GM23338 (cell line): Measurements from ENCODE around the gene ZNF782. TPM values are rescaled to one million over a fixed set of nuclear protein-coding genes. Genes with fewer than 3 reads are reported as not detected.

Source experiments
- ATAC-seq: fragments of 200-7000 bp; cut with Tn5 transposase; 3 replicates; pipeline ENCODE4 v1.9.1; 2020
- DNase-seq: peaks from one replicate; pipeline ENCODE4 v3.0.0-alpha.2; 2015; ENCODE audit warnings: low spot score
- H2AFZ ChIP-seq: fragments of 200-600 bp; sonication (generic); 2 replicates; pipeline ENCODE4 v1.8.0; 2016; ENCODE audit warnings: antibody characterized with exemption, mild to moderate bottlenecking, moderate library complexity
- H3F3A ChIP-seq: fragments of 200-600 bp; sonication (generic); replicated peaks from 2 replicates; pipeline ENCODE4 v1.8.0; 2017; ENCODE audit warnings: antibody characterized with exemption, mixed run types, low read depth
- H3K27ac ChIP-seq: fragments of 200-600 bp; sonication (generic); 2 replicates; pipeline ENCODE4 v1.6.1; 2016; ENCODE audit warnings: low read depth
- H3K27me3 ChIP-seq: fragments of 200-600 bp; sonication (generic); 2 replicates; pipeline ENCODE4 v1.8.0; 2016; ENCODE audit warnings: mild to moderate bottlenecking, mixed run types, moderate library complexity; ENCODE audit not compliant: insufficient read depth
- H3K36me3 ChIP-seq: fragments of 200-600 bp; sonication (generic); 2 replicates; pipeline ENCODE4 v1.8.0; 2016; ENCODE audit warnings: mild to moderate bottlenecking; ENCODE audit not compliant: insufficient read depth
- H3K4me1 ChIP-seq: fragments of 200-600 bp; sonication (generic); 2 replicates; pipeline ENCODE4 v1.8.0; 2016; ENCODE audit warnings: mild to moderate bottlenecking, moderate library complexity; ENCODE audit not compliant: insufficient read depth
- H3K4me2 ChIP-seq: fragments of 200-600 bp; sonication (generic); 2 replicates; pipeline ENCODE4 v1.7.1; 2017; ENCODE audit warnings: mixed run types
- H3K4me3 ChIP-seq: fragments of 200-600 bp; sonication (generic); 2 replicates; pipeline ENCODE4 v1.6.1; 2016; ENCODE audit warnings: mixed run types
- H3K79me2 ChIP-seq: fragments of 200-600 bp; sonication (generic); replicated peaks from 2 replicates; pipeline ENCODE4 v1.8.0; 2017; ENCODE audit warnings: mild to moderate bottlenecking; ENCODE audit not compliant: insufficient read depth
- H3K9me2 ChIP-seq: fragments of 200-600 bp; sonication (generic); 2 replicates; pipeline ENCODE4 v1.8.0; 2017; ENCODE audit not compliant: insufficient read depth
- H4K20me1 ChIP-seq: fragments of 200-600 bp; sonication (generic); replicated peaks from 2 replicates; pipeline ENCODE4 v1.8.0; 2017; ENCODE audit warnings: mild to moderate bottlenecking; ENCODE audit not compliant: insufficient read depth
- H3K27ac Mint-ChIP-seq: 2 replicates; pipeline ENCODE4 v1.8.0; 2020; ENCODE audit warnings: inconsistent platforms, mild to moderate bottlenecking, moderate library complexity, mixed read lengths
- H3K27me3 Mint-ChIP-seq: 3 replicates; pipeline ENCODE4 v1.8.0; 2022; ENCODE audit warnings: low read depth, mild to moderate bottlenecking, moderate library complexity, mixed read lengths, inconsistent platforms; ENCODE audit not compliant: insufficient read depth, poor library complexity
- H3K36me3 Mint-ChIP-seq: 3 replicates; pipeline ENCODE4 v1.8.0; 2021; ENCODE audit warnings: low read depth, mild to moderate bottlenecking, inconsistent platforms, moderate library complexity, mixed read lengths
- H3K4me1 Mint-ChIP-seq: 3 replicates; pipeline ENCODE4 v1.8.0; 2020; ENCODE audit warnings: mild to moderate bottlenecking, inconsistent platforms, mixed read lengths
- H3K4me3 Mint-ChIP-seq: 3 replicates; pipeline ENCODE4 v1.8.0; 2021; ENCODE audit warnings: moderate library complexity, mild to moderate bottlenecking, inconsistent platforms, mixed read lengths
- H3K9me3 Mint-ChIP-seq: 3 replicates; pipeline ENCODE4 v1.8.0; 2020; ENCODE audit warnings: moderate library complexity, mild to moderate bottlenecking, inconsistent platforms, mixed read lengths
- CREB1 ChIP-seq: fragments of 250-450 bp; sonication (Bioruptor Pico); IDR thresholded peaks from 2 replicates; pipeline ENCODE4 v1.5.0; 2020; ENCODE audit warnings: low read depth, mild to moderate bottlenecking, moderate library complexity
- EZH2 ChIP-seq: fragments of 200-600 bp; sonication (generic); IDR thresholded peaks from one replicate; pipeline ENCODE4 v1.8.0; 2017; ENCODE audit warnings: antibody characterized with exemption, mild to moderate bottlenecking, low read depth; ENCODE audit not compliant: unreplicated experiment
- JUNB ChIP-seq: IDR thresholded peaks from one replicate; pipeline ENCODE4 v1.6.1; 2016; ENCODE audit warnings: antibody characterized with exemption; ENCODE audit not compliant: unreplicated experiment
- NANOG ChIP-seq: IDR thresholded peaks from 2 replicates; pipeline ENCODE4 v1.6.1; 2016; ENCODE audit warnings: antibody characterized with exemption, borderline replicate concordance
- POLR2AphosphoS5 ChIP-seq: IDR thresholded peaks from 2 replicates; pipeline ENCODE4 v1.6.1; 2016; ENCODE audit warnings: antibody characterized with exemption, low read depth
- STAT1 ChIP-seq: IDR thresholded peaks from one replicate; pipeline ENCODE4 v1.6.1; 2016; ENCODE audit warnings: antibody characterized with exemption; ENCODE audit not compliant: unreplicated experiment
- ZNF114 ChIP-seq: fragments of 250-450 bp; sonication (Bioruptor Pico); IDR thresholded peaks from 2 replicates; pipeline ENCODE4 v1.5.0; 2020; ENCODE audit warnings: mild to moderate bottlenecking, moderate library complexity
- ZNF331 ChIP-seq: fragments of 250-450 bp; sonication (Bioruptor Pico); IDR thresholded peaks from 2 replicates; pipeline ENCODE4 v1.5.0; 2020; ENCODE audit warnings: low read depth, mild to moderate bottlenecking, moderate library complexity
- polyA plus RNA-seq: library from polyadenylated mRNA; unstranded; fragments of >200 nt; fragmentation: Nextera tagmentation; extraction: Ambion mirVana; gene quantifications from 2 replicates; pipeline ENCODE4 v1.2.1, GENCODE V29; 2016
- total RNA-seq: library from RNA; depleted of rRNA; stranded (reverse); fragments of >200 nt; shearing (Covaris generic); gene quantifications from 2 replicates; pipeline ENCODE4 v1.2.3, GENCODE V29; 2014
- TF ChIP-seq, protein P1 (sequence below): IDR thresholded peaks from 2 replicates; pipeline ENCODE4 v1.6.1; 2016; ENCODE audit warnings: antibody characterized with exemption
- TF ChIP-seq, protein P2 (sequence below), 2 experiments: fragments of 200-600 bp in 1 of 2; sonication (generic) in 1 of 2; conservative IDR thresholded peaks; 2 replicates each; pipeline versions ENCODE4 v1.5.1 to v1.6.1; 2016 to 2017; ENCODE audit warnings: antibody characterized with exemption in 2 of 2, low read depth in 2 of 2, mild to moderate bottlenecking in 2 of 2, moderate library complexity in 1 of 2
- TF ChIP-seq, protein P3 (sequence below): fragments of 250-450 bp; sonication (Bioruptor Pico); IDR thresholded peaks from 2 replicates; pipeline ENCODE4 v1.5.0; 2020; ENCODE audit warnings: mild to moderate bottlenecking, moderate library complexity

ZNF782 gene
- total and polyA plus RNA-seq, 2 experiments from 2014 or later, result 2.1 to 5.0 TPM

DNA sequence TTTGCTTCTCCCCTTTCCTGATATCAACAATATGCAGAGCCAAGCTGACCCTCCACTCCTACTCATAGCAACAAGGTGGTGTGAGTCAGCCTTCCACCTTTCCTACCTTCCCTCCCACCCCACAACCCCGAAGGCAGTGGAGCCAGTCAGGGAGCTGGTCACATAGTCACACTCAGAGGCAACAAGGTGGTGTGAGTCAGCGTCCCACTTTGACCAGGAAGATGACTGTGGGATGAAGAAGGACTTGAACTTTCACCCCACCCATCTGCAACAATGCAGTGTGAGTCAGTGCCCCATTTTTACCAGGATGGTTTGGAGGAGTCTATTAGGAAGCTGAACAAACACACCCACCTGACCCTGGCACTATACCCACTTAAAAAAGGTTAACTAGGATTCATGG, 30.1 kb upstream of the ZNF782 start:
- ATAC-seq (peak; percentile 42), DNase-seq (no peak)
- Histone ChIP-seq H3K36me3 (no peaks in the 10 kb centered on the region), H3K9me2 (no peaks in the 10 kb centered on the region), H3K4me3 (no peak overlapping the region), H2AFZ (no peak overlapping the region), H3K79me2 (no peaks in the 10 kb centered on the region), H3K27me3 (peaks cover 16% of the 10 kb centered on the region; the same call in 1 of the 2 replicates), H3K4me1 (no peaks in the 10 kb centered on the region), H4K20me1 (no peaks in the 10 kb centered on the region), H3F3A (no peaks in the 10 kb centered on the region), H3K27ac (no peak overlapping the region), H3K4me2 (no peak overlapping the region)
- peaks cover 9% of the 10 kb centered on the region for H3K27me3 Mint-ChIP-seq
- H3K36me3 Mint-ChIP-seq, result no peaks in the 10 kb centered on the region
- H3K27ac Mint-ChIP-seq, result no peak overlapping the region
- no peak for TF ChIP-seq EZH2
- TF ChIP-seq, protein P1, sequence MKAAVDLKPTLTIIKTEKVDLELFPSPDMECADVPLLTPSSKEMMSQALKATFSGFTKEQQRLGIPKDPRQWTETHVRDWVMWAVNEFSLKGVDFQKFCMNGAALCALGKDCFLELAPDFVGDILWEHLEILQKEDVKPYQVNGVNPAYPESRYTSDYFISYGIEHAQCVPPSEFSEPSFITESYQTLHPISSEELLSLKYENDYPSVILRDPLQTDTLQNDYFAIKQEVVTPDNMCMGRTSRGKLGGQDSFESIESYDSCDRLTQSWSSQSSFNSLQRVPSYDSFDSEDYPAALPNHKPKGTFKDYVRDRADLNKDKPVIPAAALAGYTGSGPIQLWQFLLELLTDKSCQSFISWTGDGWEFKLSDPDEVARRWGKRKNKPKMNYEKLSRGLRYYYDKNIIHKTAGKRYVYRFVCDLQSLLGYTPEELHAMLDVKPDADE, result no peak
- no peak for TF ChIP-seq STAT1
- H3K9me3 Mint-ChIP-seq, result no peaks in the 10 kb centered on the region
- no peaks in the 10 kb centered on the region for H3K4me1 Mint-ChIP-seq
- no peak overlapping the region for H3K4me3 Mint-ChIP-seq

DNA sequence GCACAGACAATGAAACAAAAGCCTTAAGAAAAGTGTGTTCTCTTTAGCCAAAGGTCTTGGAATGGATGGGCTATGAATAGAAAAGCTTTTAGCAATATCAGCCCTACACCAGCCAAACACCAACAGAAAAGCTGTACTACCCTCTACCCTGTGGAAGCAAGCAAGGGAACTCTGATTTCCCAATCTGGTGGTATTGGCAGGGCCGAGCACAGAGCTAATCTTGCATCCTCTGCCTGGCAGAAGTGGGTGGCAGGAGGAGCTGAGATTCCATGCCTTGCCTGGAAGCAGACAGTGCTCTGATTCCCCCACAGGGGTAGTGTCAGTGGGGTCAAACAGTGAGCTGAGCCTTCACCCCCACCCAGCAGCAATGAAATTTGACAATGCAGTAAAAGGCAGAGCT, 29.6 kb upstream of the ZNF782 start:
- no peak overlapping the region for H3K4me3 ChIP-seq
- no peaks in the 10 kb centered on the region for H3K36me3 Mint-ChIP-seq
- no peaks in the 10 kb centered on the region for H3K36me3 ChIP-seq
- DNase-seq (no peak), ATAC-seq (no peak; the same call in 2 of the 3 replicates)
- H3K4me3 Mint-ChIP-seq, result no peak overlapping the region
- H3K9me3 Mint-ChIP-seq, result no peaks in the 10 kb centered on the region
- no peaks in the 10 kb centered on the region for H3K79me2 ChIP-seq
- peaks cover 21% of the 10 kb centered on the region for H3K27me3 ChIP-seq
- peaks cover 4% of the 10 kb centered on the region for H3K27me3 Mint-ChIP-seq
- H3F3A ChIP-seq, result no peaks in the 10 kb centered on the region
- H4K20me1 ChIP-seq, result no peaks in the 10 kb centered on the region
- no peak overlapping the region for H3K27ac ChIP-seq
- H3K9me2 ChIP-seq, result no peaks in the 10 kb centered on the region
- H3K27ac Mint-ChIP-seq, result no peak overlapping the region
- H3K4me2 ChIP-seq, result no peak overlapping the region
- H3K4me1 Mint-ChIP-seq, result no peaks in the 10 kb centered on the region
- no peak overlapping the region for H2AFZ ChIP-seq
- H3K4me1 ChIP-seq, result no peaks in the 10 kb centered on the region
- no peak for TF ChIP-seq CREB1 (CRISPR knock-in tag)
- TF ChIP-seq NANOG, result no peak
- TF ChIP-seq, protein P2, sequence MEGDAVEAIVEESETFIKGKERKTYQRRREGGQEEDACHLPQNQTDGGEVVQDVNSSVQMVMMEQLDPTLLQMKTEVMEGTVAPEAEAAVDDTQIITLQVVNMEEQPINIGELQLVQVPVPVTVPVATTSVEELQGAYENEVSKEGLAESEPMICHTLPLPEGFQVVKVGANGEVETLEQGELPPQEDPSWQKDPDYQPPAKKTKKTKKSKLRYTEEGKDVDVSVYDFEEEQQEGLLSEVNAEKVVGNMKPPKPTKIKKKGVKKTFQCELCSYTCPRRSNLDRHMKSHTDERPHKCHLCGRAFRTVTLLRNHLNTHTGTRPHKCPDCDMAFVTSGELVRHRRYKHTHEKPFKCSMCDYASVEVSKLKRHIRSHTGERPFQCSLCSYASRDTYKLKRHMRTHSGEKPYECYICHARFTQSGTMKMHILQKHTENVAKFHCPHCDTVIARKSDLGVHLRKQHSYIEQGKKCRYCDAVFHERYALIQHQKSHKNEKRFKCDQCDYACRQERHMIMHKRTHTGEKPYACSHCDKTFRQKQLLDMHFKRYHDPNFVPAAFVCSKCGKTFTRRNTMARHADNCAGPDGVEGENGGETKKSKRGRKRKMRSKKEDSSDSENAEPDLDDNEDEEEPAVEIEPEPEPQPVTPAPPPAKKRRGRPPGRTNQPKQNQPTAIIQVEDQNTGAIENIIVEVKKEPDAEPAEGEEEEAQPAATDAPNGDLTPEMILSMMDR (conservative IDR thresholded peaks at IDR 0.05; ENCODE audit: low read depth in 2 of 2), result no peak
- no peak for TF ChIP-seq JUNB
- no peak for TF ChIP-seq POLR2AphosphoS5
- TF ChIP-seq, protein P1, result no peak
- TF ChIP-seq ZNF114, result no peak
- TF ChIP-seq, protein P3, sequence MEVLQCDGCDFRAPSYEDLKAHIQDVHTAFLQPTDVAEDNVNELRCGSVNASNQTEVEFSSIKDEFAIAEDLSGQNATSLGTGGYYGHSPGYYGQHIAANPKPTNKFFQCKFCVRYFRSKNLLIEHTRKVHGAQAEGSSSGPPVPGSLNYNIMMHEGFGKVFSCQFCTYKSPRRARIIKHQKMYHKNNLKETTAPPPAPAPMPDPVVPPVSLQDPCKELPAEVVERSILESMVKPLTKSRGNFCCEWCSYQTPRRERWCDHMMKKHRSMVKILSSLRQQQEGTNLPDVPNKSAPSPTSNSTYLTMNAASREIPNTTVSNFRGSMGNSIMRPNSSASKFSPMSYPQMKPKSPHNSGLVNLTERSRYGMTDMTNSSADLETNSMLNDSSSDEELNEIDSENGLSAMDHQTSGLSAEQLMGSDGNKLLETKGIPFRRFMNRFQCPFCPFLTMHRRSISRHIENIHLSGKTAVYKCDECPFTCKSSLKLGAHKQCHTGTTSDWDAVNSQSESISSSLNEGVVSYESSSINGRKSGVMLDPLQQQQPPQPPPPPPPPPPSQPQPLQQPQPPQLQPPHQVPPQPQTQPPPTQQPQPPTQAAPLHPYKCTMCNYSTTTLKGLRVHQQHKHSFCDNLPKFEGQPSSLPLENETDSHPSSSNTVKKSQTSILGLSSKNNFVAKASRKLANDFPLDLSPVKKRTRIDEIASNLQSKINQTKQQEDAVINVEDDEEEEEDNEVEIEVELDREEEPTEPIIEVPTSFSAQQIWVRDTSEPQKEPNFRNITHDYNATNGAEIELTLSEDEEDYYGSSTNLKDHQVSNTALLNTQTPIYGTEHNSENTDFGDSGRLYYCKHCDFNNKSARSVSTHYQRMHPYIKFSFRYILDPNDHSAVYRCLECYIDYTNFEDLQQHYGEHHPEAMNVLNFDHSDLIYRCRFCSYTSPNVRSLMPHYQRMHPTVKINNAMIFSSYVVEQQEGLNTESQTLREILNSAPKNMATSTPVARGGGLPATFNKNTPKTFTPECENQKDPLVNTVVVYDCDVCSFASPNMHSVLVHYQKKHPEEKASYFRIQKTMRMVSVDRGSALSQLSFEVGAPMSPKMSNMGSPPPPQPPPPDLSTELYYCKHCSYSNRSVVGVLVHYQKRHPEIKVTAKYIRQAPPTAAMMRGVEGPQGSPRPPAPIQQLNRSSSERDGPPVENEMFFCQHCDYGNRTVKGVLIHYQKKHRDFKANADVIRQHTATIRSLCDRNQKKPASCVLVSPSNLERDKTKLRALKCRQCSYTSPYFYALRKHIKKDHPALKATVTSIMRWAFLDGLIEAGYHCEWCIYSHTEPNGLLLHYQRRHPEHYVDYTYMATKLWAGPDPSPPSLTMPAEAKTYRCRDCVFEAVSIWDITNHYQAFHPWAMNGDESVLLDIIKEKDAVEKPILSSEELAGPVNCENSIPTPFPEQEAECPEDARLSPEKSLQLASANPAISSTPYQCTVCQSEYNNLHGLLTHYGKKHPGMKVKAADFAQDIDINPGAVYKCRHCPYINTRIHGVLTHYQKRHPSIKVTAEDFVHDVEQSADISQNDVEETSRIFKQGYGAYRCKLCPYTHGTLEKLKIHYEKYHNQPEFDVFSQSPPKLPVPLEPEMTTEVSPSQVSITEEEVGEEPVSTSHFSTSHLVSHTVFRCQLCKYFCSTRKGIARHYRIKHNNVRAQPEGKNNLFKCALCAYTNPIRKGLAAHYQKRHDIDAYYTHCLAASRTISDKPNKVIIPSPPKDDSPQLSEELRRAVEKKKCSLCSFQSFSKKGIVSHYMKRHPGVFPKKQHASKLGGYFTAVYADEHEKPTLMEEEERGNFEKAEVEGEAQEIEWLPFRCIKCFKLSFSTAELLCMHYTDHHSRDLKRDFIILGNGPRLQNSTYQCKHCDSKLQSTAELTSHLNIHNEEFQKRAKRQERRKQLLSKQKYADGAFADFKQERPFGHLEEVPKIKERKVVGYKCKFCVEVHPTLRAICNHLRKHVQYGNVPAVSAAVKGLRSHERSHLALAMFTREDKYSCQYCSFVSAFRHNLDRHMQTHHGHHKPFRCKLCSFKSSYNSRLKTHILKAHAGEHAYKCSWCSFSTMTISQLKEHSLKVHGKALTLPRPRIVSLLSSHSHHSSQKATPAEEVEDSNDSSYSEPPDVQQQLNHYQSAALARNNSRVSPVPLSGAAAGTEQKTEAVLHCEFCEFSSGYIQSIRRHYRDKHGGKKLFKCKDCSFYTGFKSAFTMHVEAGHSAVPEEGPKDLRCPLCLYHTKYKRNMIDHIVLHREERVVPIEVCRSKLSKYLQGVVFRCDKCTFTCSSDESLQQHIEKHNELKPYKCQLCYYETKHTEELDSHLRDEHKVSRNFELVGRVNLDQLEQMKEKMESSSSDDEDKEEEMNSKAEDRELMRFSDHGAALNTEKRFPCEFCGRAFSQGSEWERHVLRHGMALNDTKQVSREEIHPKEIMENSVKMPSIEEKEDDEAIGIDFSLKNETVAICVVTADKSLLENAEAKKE, result no peak
- TF ChIP-seq ZNF331 (CRISPR knock-in tag), result no peak
- TF ChIP-seq STAT1, result no peak
- TF ChIP-seq EZH2, result no peak
